ENCODE results near the gene DPYSL5. TPM values are rescaled to one million over a fixed set of nuclear protein-coding genes. Genes with fewer than 3 reads are reported as not detected.

Gene DPYSL5
- total and polyA plus RNA-seq, 3 donors from 2014 or later: 2.8 to 22.3 (median 5.5) TPM

GRCh38 chr2:26850505-26850904 lies 2.6 kb downstream of the DPYSL5 start:
- DNase-seq: no peak
- H3K4me3 ChIP-seq: no peak overlapping the region
- no peaks in the 10 kb centered on the region for H3K36me3 ChIP-seq (ENCODE audit: low read depth, missing control alignments)
- no peak overlapping the region for H3K27ac ChIP-seq
- intact Hi-C loops (cut with DNase I; ENCODE audit: low total_unique reads): no loop called here
- WGBS, 2 donors: 65 to 76% methylated on average over 1 of the region's 1 CpG
- no peak for TF ChIP-seq CTCF (IDR thresholded peaks at IDR 0.05)
- no peak for TF ChIP-seq POLR2A (IDR thresholded peaks at IDR 0.05)
- no peaks in the 10 kb centered on the region for H3K9me3 ChIP-seq
- no peaks in the 10 kb centered on the region for H3K27me3 ChIP-seq
- peaks cover 12% of the 10 kb centered on the region for H3K4me1 ChIP-seq

- DNase-seq: no peak
- WGBS, 2 donors: 58 to 60% methylated on average over 7 of the region's 7 CpGs
- Histone ChIP-seq H3K4me3 (no peak overlapping the region), H3K27me3 (no peaks in the 10 kb centered on the region), H3K36me3 (ENCODE audit: low read depth, missing control alignments) (no peaks in the 10 kb centered on the region), H3K4me1 (peaks cover 12% of the 10 kb centered on the region), H3K9me3 (no peaks in the 10 kb centered on the region), H3K27ac (no peak overlapping the region)
- TF ChIP-seq POLR2A (IDR thresholded peaks at IDR 0.05): no peak
- TF ChIP-seq CTCF (IDR thresholded peaks at IDR 0.05): no peak
- intact Hi-C loops (cut with DNase I; ENCODE audit: low total_unique reads): no loop called here
These were observed 4.7 kb downstream of the DPYSL5 start for GRCh38 chr2:26852405-26853306.

GRCh38 chr2:26853751-26854150 lies 5.8 kb downstream of the DPYSL5 start:
- Histone ChIP-seq H3K27ac (no peak overlapping the region), H3K9me3 (no peaks in the 10 kb centered on the region), H3K4me1 (peaks cover 6% of the 10 kb centered on the region), H3K36me3 (ENCODE audit: low read depth, missing control alignments) (no peaks in the 10 kb centered on the region), H3K4me3 (no peak overlapping the region), H3K27me3 (no peaks in the 10 kb centered on the region)
- intact Hi-C loops (cut with DNase I; ENCODE audit: low total_unique reads): no loop called here
- TF ChIP-seq POLR2A (IDR thresholded peaks at IDR 0.05) (no peak), CTCF (IDR thresholded peaks at IDR 0.05) (no peak)
- no peak for DNase-seq

- Histone ChIP-seq H3K9me3 (no peaks in the 10 kb centered on the region), H3K36me3 (ENCODE audit: low read depth, missing control alignments) (no peaks in the 10 kb centered on the region), H3K27me3 (no peaks in the 10 kb centered on the region), H3K4me1 (peaks cover 6% of the 10 kb centered on the region), H3K4me3 (no peak overlapping the region), H3K27ac (no peak overlapping the region)
- no peak for DNase-seq
- no peak for TF ChIP-seq POLR2A (IDR thresholded peaks at IDR 0.05)
- no peak for TF ChIP-seq CTCF (IDR thresholded peaks at IDR 0.05)
- 71 to 72% methylated on average over 1 of the region's 1 CpG for WGBS, 2 donors
- intact Hi-C loops (cut with DNase I; ENCODE audit: low total_unique reads): no loop called here
These were observed 6.4 kb downstream of the DPYSL5 start for GRCh38 chr2:26854283-26854827.
